MM.1S (cell line): ENCODE measurements around the gene ARSG.
A peak's percentile ranks its signal among the peaks of the same experiment; 100 is the strongest.

Source experiments
- EZH2 ChIP-seq: fragments of 300-600 bp; sonication (generic); optimal IDR thresholded peaks from 2 replicates; pipeline ENCODE3; 2017; ENCODE audit warnings: low read depth, mild to moderate bottlenecking, antibody characterized with exemption, low read length, mixed read lengths
- EZH2phosphoT487 ChIP-seq: fragments of 300-600 bp; sonication (generic); IDR thresholded peaks from 2 replicates; pipeline ENCODE4 v1.6.1; 2018; ENCODE audit warnings: antibody characterized with exemption, low read length
- TF ChIP-seq, protein P1 (sequence below): fragments of 300-600 bp; sonication (generic); IDR thresholded peaks from 2 replicates; pipeline ENCODE4 v1.5.1; 2016; ENCODE audit warnings: antibody characterized with exemption, low read length, mixed read lengths

DNA sequence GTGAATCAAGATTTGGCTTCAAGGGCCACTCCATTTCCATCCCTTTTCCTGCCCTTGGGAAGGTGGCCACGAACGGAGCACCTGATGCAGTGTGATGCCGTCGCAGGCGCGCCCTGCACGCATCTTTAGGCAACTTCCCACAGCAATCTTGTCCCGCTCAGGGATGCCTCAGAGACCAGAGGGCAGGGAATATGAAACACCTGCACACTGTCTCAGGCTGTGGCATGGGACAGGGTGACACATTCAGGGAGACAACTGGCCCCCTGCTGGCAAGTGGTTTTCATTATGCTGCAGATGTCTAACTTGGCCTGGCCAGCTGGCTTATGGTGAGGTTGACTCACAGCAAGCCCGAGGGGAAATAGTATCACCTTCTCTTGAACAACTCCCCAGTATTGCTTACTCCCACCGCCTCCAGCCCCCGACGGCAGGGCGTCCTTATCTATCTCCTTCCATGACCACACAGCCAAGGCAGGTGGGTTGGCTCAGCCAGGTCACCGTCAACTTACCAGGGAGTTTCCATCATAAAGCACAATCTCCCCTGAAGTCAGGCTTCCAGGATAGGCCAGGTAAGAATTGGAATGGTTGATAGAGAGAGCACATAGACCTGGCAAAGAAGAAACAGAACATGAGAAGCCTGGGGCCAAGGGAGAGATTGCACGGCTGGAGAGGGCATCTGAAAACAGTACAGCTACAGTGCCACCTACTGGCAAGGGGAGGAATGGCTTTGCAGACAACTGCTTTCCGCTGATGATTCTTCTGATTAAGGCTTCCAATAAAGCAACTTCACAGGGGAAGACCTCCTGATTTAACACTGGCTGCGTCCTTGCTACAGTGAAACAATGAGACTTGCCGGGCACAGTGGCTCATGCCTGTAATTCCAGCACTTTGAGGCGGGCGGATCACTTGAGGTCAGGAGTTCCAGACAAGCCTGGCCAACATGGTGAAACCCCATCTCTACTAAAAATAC, 144.9 kb downstream of the ARSG start:
- TF ChIP-seq EZH2phosphoT487 = no peak
- TF ChIP-seq, protein P1, sequence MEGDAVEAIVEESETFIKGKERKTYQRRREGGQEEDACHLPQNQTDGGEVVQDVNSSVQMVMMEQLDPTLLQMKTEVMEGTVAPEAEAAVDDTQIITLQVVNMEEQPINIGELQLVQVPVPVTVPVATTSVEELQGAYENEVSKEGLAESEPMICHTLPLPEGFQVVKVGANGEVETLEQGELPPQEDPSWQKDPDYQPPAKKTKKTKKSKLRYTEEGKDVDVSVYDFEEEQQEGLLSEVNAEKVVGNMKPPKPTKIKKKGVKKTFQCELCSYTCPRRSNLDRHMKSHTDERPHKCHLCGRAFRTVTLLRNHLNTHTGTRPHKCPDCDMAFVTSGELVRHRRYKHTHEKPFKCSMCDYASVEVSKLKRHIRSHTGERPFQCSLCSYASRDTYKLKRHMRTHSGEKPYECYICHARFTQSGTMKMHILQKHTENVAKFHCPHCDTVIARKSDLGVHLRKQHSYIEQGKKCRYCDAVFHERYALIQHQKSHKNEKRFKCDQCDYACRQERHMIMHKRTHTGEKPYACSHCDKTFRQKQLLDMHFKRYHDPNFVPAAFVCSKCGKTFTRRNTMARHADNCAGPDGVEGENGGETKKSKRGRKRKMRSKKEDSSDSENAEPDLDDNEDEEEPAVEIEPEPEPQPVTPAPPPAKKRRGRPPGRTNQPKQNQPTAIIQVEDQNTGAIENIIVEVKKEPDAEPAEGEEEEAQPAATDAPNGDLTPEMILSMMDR = peak; percentile 77
- TF ChIP-seq EZH2 = no peak
